ENCODE results near the gene RNF144A. TPM values are rescaled to one million over a fixed set of nuclear protein-coding genes. Genes with fewer than 3 reads are reported as not detected.

The RNF144A gene
- total RNA-seq, 1 donor from 2014 or later: 9.6 TPM

- Mint-ChIP-seq H3K4me3 (ENCODE audit: unreplicated experiment) (no peak overlapping the region), H3K27ac (ENCODE audit: unreplicated experiment) (no peak overlapping the region), H3K9me3 (ENCODE audit: unreplicated experiment) (no peaks in the 10 kb centered on the region), H3K36me3 (ENCODE audit: unreplicated experiment) (peaks cover 2% of the 10 kb centered on the region), H3K27me3 (ENCODE audit: unreplicated experiment) (peaks cover 4% of the 10 kb centered on the region), H3K4me1 (ENCODE audit: unreplicated experiment) (peaks cover 10% of the 10 kb centered on the region)
- TF ChIP-seq, protein P1, sequence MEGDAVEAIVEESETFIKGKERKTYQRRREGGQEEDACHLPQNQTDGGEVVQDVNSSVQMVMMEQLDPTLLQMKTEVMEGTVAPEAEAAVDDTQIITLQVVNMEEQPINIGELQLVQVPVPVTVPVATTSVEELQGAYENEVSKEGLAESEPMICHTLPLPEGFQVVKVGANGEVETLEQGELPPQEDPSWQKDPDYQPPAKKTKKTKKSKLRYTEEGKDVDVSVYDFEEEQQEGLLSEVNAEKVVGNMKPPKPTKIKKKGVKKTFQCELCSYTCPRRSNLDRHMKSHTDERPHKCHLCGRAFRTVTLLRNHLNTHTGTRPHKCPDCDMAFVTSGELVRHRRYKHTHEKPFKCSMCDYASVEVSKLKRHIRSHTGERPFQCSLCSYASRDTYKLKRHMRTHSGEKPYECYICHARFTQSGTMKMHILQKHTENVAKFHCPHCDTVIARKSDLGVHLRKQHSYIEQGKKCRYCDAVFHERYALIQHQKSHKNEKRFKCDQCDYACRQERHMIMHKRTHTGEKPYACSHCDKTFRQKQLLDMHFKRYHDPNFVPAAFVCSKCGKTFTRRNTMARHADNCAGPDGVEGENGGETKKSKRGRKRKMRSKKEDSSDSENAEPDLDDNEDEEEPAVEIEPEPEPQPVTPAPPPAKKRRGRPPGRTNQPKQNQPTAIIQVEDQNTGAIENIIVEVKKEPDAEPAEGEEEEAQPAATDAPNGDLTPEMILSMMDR (IDR thresholded peaks at IDR 0.05): peak; percentile 88
- no peak for DNase-seq (ENCODE audit: extremely low spot score, unreplicated experiment)
Observed at GRCh38 chr2:7044253-7045250, 127.3 kb downstream of the RNF144A start.

DNA sequence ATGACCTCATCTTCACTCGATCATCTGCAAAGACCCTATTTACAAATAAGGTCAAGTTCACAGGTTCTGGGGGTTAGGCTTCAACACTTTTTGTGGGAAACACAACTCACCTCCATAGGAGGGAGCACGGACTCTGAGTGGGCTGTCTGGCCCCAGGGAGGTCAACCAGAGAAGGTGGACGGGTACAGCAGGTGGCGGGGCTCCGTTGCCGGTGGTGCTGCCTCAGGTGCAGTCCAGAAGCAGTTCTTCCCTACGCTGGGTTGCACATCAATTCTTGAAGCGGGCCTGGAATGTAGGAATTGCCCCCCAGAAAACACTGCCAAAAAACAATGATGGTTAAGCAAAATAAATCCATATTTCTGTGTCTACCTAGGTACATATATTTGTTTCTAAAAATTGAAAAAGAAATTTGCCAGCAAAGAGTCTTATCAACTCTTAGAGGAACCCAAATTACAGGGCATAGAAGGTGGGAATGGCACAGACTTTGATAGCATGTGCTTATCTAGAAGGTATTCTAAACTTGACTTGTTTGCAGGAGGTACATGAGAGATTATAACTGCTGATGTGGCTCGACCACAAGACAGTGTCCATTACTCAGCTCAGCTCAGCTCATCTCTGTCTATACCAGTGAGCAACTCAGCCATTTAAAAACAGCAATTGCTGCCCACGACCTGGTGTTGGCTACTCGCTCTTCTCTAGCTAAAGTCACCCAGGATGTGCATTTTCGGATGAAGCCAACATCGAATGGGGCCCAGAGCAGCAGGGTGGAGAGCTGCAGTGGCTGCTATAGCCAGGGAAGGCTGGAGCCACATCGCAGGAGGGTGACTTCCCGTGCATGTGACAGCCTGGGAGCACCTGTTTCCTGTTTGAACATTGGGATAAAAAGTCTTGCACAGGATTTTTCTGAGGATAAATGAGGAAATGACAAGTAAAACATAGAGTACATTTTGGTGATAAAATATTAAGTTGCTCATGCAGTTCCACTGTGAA, 128.7 kb downstream of the RNF144A start:
- H3K27ac Mint-ChIP-seq (ENCODE audit: unreplicated experiment): no peak overlapping the region
- no peaks in the 10 kb centered on the region for H3K9me3 Mint-ChIP-seq (ENCODE audit: unreplicated experiment)
- peaks cover 10% of the 10 kb centered on the region for H3K4me1 Mint-ChIP-seq (ENCODE audit: unreplicated experiment)
- DNase-seq (ENCODE audit: extremely low spot score, unreplicated experiment): no peak
- H3K4me3 Mint-ChIP-seq (ENCODE audit: unreplicated experiment): no peak overlapping the region
- no peaks in the 10 kb centered on the region for H3K36me3 Mint-ChIP-seq (ENCODE audit: unreplicated experiment)
- H3K27me3 Mint-ChIP-seq (ENCODE audit: unreplicated experiment): peaks cover 4% of the 10 kb centered on the region
- TF ChIP-seq, protein P1 (IDR thresholded peaks at IDR 0.05): no peak

DNA sequence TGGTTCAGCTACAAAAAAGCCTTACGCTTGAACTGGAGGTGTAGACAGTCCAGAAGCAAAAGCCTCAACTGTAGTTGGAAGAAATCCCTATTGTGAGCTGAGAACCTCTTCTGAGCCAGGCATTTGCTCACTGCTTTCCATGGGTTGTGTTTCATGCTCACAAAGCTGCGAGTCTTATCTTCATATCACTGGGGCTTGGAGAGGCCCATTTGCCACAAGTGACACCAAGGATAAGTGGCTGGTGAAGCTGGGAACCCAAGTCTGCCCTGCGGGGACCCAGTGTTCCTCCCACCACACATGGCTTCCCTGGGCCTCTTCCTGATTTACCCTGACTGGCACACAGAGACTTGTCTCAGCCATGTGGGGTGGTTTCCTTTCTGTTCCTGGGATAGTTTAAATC, 130.4 kb downstream of the RNF144A start:
- Mint-ChIP-seq H3K27ac (ENCODE audit: unreplicated experiment) (no peak overlapping the region), H3K27me3 (ENCODE audit: unreplicated experiment) (peaks cover 4% of the 10 kb centered on the region), H3K4me3 (ENCODE audit: unreplicated experiment) (no peak overlapping the region), H3K4me1 (ENCODE audit: unreplicated experiment) (peaks cover 10% of the 10 kb centered on the region), H3K9me3 (ENCODE audit: unreplicated experiment) (no peaks in the 10 kb centered on the region), H3K36me3 (ENCODE audit: unreplicated experiment) (no peaks in the 10 kb centered on the region)
- DNase-seq (ENCODE audit: extremely low spot score, unreplicated experiment): no peak
- TF ChIP-seq, protein P1 (IDR thresholded peaks at IDR 0.05): no peak

DNA sequence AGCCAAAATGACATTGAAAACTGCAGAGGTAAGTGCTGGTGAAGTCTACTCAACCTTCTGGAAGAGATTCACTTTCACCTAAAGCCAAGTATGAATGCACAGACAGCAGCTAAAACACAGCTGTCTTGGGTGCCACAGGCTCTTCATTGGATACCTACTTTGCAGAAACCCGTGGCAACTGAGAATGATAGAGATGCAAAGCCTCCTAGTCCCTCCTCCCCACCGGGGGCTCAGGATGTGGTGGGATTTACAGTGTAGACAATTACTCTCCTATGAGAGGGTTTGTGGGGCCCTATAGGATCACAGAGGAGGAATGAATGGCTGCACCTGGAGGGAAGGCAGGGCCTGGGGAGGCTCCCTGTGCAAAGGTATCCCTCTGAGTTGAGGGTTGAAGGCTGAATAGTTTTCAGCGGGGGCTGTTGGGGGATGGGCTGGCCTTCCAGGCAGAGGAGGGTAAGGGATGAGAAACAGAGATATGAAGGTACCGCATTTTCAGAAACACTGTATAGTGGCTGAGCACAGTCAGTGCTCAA, 131.6 kb downstream of the RNF144A start:
- peaks cover 6% of the 10 kb centered on the region for H3K4me1 Mint-ChIP-seq (ENCODE audit: unreplicated experiment)
- TF ChIP-seq, protein P1 (IDR thresholded peaks at IDR 0.05): no peak
- H3K27me3 Mint-ChIP-seq (ENCODE audit: unreplicated experiment): peaks cover 4% of the 10 kb centered on the region
- no peak for DNase-seq (ENCODE audit: extremely low spot score, unreplicated experiment)
- H3K9me3 Mint-ChIP-seq (ENCODE audit: unreplicated experiment): no peaks in the 10 kb centered on the region
- H3K4me3 Mint-ChIP-seq (ENCODE audit: unreplicated experiment): no peak overlapping the region
- H3K36me3 Mint-ChIP-seq (ENCODE audit: unreplicated experiment): no peaks in the 10 kb centered on the region
- H3K27ac Mint-ChIP-seq (ENCODE audit: unreplicated experiment): no peak overlapping the region

Measured in osteocyte (in vitro differentiated cells).